DOHH2 (cell line): ENCODE results near the gene MAP3K6.

ENCODE experiments used
- H3F3A ChIP-seq: fragments of 200-600 bp; sonication (generic), shearing (Covaris generic); 2 replicates; pipeline ENCODE4 v1.6.0; 2016; ENCODE audit warnings: antibody characterized with exemption, mild to moderate bottlenecking; ENCODE audit not compliant: control insufficient read depth, insufficient read depth
- H3K27ac ChIP-seq: fragments of 200-600 bp; sonication (generic); 2 replicates; pipeline ENCODE4 v1.5.1; 2014; ENCODE audit warnings: low read depth, mild to moderate bottlenecking, low read length, moderate library complexity
- H3K27me3 ChIP-seq: fragments of 200-600 bp; sonication (generic); 2 replicates; pipeline ENCODE4 v1.6.1; 2014; ENCODE audit warnings: mild to moderate bottlenecking, low read length, mixed read lengths; ENCODE audit not compliant: control insufficient read depth
- H3K36me3 ChIP-seq: fragments of 200-600 bp; sonication (generic); 2 replicates; pipeline ENCODE4 v1.6.1; 2014; ENCODE audit warnings: mild to moderate bottlenecking, low read length, moderate library complexity, mixed read lengths; ENCODE audit not compliant: control insufficient read depth
- H3K4me1 ChIP-seq: fragments of 200-600 bp; sonication (generic); 2 replicates; pipeline ENCODE4 v1.6.1; 2014; ENCODE audit warnings: mild to moderate bottlenecking, low read length, mixed read lengths; ENCODE audit not compliant: control insufficient read depth
- H3K4me2 ChIP-seq: fragments of 200-600 bp; sonication (generic); 2 replicates; pipeline ENCODE4 v1.6.0; 2014; ENCODE audit warnings: mild to moderate bottlenecking, low read length, moderate library complexity
- H3K4me3 ChIP-seq: fragments of 200-600 bp; sonication (generic); 2 replicates; pipeline ENCODE4 v1.5.1; 2014; ENCODE audit warnings: mild to moderate bottlenecking, low read length, mixed read lengths
- H3K79me2 ChIP-seq: fragments of 200-600 bp; sonication (generic); 2 replicates; pipeline ENCODE4 v1.6.1; 2014; ENCODE audit warnings: mild to moderate bottlenecking, low read length, mixed read lengths; ENCODE audit not compliant: control insufficient read depth
- H3K9me2 ChIP-seq: fragments of 200-600 bp; sonication (generic); replicated peaks from 2 replicates; pipeline ENCODE4 v1.6.1; 2014; ENCODE audit warnings: mild to moderate bottlenecking, low read length, mixed read lengths; ENCODE audit not compliant: control insufficient read depth
- H3K9me3 ChIP-seq: fragments of 200-600 bp; sonication (generic); 2 replicates; pipeline ENCODE4 v1.6.1; 2014; ENCODE audit warnings: antibody characterized with exemption, low read length, mixed read lengths; ENCODE audit not compliant: control insufficient read depth, insufficient read depth
- H4K20me1 ChIP-seq: fragments of 200-600 bp; sonication (generic); 2 replicates; pipeline ENCODE4 v1.6.0; 2014; ENCODE audit warnings: low read depth, mild to moderate bottlenecking, antibody characterized with exemption, low read length, moderate library complexity; ENCODE audit not compliant: control insufficient read depth, insufficient read depth
- CTCF ChIP-seq: fragments of 200-600 bp; sonication (generic); IDR thresholded peaks from one replicate; pipeline ENCODE4 v1.5.1; 2014; ENCODE audit warnings: antibody characterized with exemption, mild to moderate bottlenecking, low read depth, low read length; ENCODE audit not compliant: poor library complexity, severe bottlenecking
- EZH2phosphoT487 ChIP-seq: fragments of 200-600 bp; sonication (generic); IDR thresholded peaks from 2 replicates; pipeline ENCODE4 v1.6.1; 2017; ENCODE audit warnings: borderline replicate concordance, mild to moderate bottlenecking, antibody characterized with exemption, low read length, moderate library complexity, mixed read lengths

MAP3K6 gene

GRCh38 chr1:27306892-27307761 lies 59.6 kb downstream of the MAP3K6 start:
- Histone ChIP-seq H3K27me3 (no peaks in the 10 kb centered on the region), H3K4me3 (no peak overlapping the region), H3K4me1 (peaks cover 4% of the 10 kb centered on the region), H3K4me2 (no peak overlapping the region), H3K79me2 (no peaks in the 10 kb centered on the region), H3K9me2 (no peaks in the 10 kb centered on the region), H3K27ac (no peak overlapping the region), H3K9me3 (no peaks in the 10 kb centered on the region), H3F3A (0 out of 2 replicates have a peak, but pooled peaks cover 2% of the 10 kb centered on the region), H3K36me3 (no peaks in the 10 kb centered on the region), H4K20me1 (no peaks in the 10 kb centered on the region)
- no peak for TF ChIP-seq EZH2phosphoT487
- TF ChIP-seq CTCF = no peak

- no peak overlapping the region for H3K4me2 ChIP-seq
- H3K79me2 ChIP-seq = no peaks in the 10 kb centered on the region
- no peak overlapping the region for H3K27ac ChIP-seq
- no peaks in the 10 kb centered on the region for H3K9me3 ChIP-seq
- H3K36me3 ChIP-seq = peaks cover 5% of the 10 kb centered on the region; the same call in 1 of the 2 replicates
- TF ChIP-seq CTCF (no peak), EZH2phosphoT487 (no peak)
- no peaks in the 10 kb centered on the region for H3K27me3 ChIP-seq
- H3K9me2 ChIP-seq = no peaks in the 10 kb centered on the region
- H4K20me1 ChIP-seq = no peaks in the 10 kb centered on the region
- no peak overlapping the region for H3K4me3 ChIP-seq
- H3K4me1 ChIP-seq = peaks cover 4% of the 10 kb centered on the region
- H3F3A ChIP-seq = no peaks in the 10 kb centered on the region
Measured at GRCh38 chr1:27306071-27306470, 60.7 kb downstream of the MAP3K6 start.
